AG10803 (cell line): ENCODE data around the gene SUGCT.
A peak's percentile ranks its signal among the peaks of the same experiment; 100 is the strongest.

Experiments used
- DNase-seq: peaks from one replicate; pipeline ENCODE4 v3.0.0; 2010; ENCODE audit warnings: low read depth
- H3K4me3 ChIP-seq: 2 replicates; pipeline ENCODE4 v1.5.1; 2011; ENCODE audit warnings: mild to moderate bottlenecking, low read length, control low read depth
- CTCF ChIP-seq: conservative IDR thresholded peaks from 2 replicates; pipeline ENCODE4 v1.5.1; 2011; ENCODE audit warnings: mild to moderate bottlenecking, low read length, control low read depth, inconsistent platforms

SUGCT gene

GRCh38 chr7:40721342-40721949, 586.6 kb downstream of the SUGCT start:
- DNase-seq = peak; percentile 84
- H3K4me3 ChIP-seq = no peak overlapping the region
- no peak for TF ChIP-seq CTCF

GRCh38 chr7:40722242-40722641, 587.4 kb downstream of the SUGCT start:
- TF ChIP-seq CTCF = no peak
- no peak overlapping the region for H3K4me3 ChIP-seq
- no peak for DNase-seq

- no peak for TF ChIP-seq CTCF
- H3K4me3 ChIP-seq = no peak overlapping the region
- DNase-seq = peak; percentile 38
Observed at GRCh38 chr7:40723829-40724228, 589.0 kb downstream of the SUGCT start.

GRCh38 chr7:40726559-40726958, 591.8 kb downstream of the SUGCT start:
- TF ChIP-seq CTCF = no peak
- no peak overlapping the region for H3K4me3 ChIP-seq
- DNase-seq = no peak

DNA sequence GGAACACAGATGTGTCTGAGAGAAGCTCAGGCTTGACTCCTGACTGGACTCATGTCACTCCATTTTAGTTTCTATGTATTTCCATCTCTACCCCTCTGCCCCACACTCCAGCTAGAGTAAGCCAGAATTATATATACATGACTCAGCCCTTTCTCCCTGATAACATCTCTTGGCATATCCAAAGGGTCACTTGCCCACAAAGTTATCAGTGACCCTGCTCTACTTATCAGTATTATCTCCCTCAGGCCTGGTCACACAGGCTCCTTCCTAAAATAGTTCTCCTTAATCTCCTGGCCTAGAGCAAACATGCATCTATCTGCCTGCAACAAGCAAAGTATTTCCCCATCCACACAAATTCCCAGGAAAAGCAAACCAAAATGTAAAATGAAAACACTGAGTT, 598.3 kb downstream of the SUGCT start:
- no peak for DNase-seq
- TF ChIP-seq CTCF = no peak
- H3K4me3 ChIP-seq = no peak overlapping the region

DNA sequence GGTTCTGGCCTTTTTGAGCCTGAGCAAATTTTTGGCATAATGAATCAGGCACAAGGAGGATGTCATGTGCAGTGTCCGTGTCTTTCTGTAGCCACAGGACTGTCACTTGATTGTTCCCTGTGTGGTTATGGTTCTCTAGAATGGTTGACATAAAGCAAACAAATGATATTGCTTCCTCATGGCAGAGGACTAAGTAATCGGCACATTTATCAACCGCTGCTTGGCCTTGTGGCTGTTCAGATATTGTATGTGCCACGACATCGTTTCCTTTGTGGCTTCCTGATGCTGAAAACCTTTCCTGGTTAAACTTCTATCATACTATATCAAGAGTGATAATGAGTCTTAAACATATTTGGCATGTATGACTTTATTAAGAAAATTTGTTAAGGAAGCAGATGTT, 598.8 kb downstream of the SUGCT start:
- TF ChIP-seq CTCF = no peak
- DNase-seq = no peak
- no peak overlapping the region for H3K4me3 ChIP-seq

DNA sequence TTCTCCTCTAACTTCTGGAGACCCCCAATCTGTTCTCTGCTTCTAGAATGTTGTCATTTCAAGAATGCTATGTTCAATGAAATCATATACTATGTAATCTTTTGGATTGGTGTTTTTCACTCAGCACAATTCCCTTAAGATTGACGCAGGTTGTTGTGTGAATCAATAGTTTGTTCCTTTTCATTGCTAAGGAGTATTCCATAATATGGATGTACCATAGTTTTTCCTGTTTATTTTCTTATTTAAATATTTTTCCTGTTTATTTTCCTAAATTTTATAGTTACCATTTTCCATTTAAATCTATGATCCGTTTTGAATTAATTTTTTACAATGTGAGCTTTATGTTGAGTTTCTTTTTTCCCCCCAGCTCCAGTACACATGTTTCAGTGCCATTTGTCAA, 604.5 kb downstream of the SUGCT start:
- DNase-seq = no peak
- no peak for TF ChIP-seq CTCF
- H3K4me3 ChIP-seq = no peak overlapping the region
